GM23338 (cell line): ENCODE results near the gene APOD. TPM values are rescaled to one million over a fixed set of nuclear protein-coding genes. Genes with fewer than 3 reads are reported as not detected.

Experiments used
- ATAC-seq: fragments of 200-7000 bp; cut with Tn5 transposase; 3 replicates; pipeline ENCODE4 v1.9.1; 2020
- DNase-seq: peaks from one replicate; pipeline ENCODE4 v3.0.0-alpha.2; 2015; ENCODE audit warnings: low spot score
- H2AFZ ChIP-seq: fragments of 200-600 bp; sonication (generic); 2 replicates; pipeline ENCODE4 v1.8.0; 2016; ENCODE audit warnings: antibody characterized with exemption, mild to moderate bottlenecking, moderate library complexity
- H3F3A ChIP-seq: fragments of 200-600 bp; sonication (generic); replicated peaks from 2 replicates; pipeline ENCODE4 v1.8.0; 2017; ENCODE audit warnings: antibody characterized with exemption, mixed run types, low read depth
- H3K27ac ChIP-seq: fragments of 200-600 bp; sonication (generic); 2 replicates; pipeline ENCODE4 v1.6.1; 2016; ENCODE audit warnings: low read depth
- H3K27me3 ChIP-seq: fragments of 200-600 bp; sonication (generic); 2 replicates; pipeline ENCODE4 v1.8.0; 2016; ENCODE audit warnings: mild to moderate bottlenecking, mixed run types, moderate library complexity; ENCODE audit not compliant: insufficient read depth
- H3K36me3 ChIP-seq: fragments of 200-600 bp; sonication (generic); 2 replicates; pipeline ENCODE4 v1.8.0; 2016; ENCODE audit warnings: mild to moderate bottlenecking; ENCODE audit not compliant: insufficient read depth
- H3K4me1 ChIP-seq: fragments of 200-600 bp; sonication (generic); 2 replicates; pipeline ENCODE4 v1.8.0; 2016; ENCODE audit warnings: mild to moderate bottlenecking, moderate library complexity; ENCODE audit not compliant: insufficient read depth
- H3K4me2 ChIP-seq: fragments of 200-600 bp; sonication (generic); 2 replicates; pipeline ENCODE4 v1.7.1; 2017; ENCODE audit warnings: mixed run types
- H3K4me3 ChIP-seq: fragments of 200-600 bp; sonication (generic); 2 replicates; pipeline ENCODE4 v1.6.1; 2016; ENCODE audit warnings: mixed run types
- H3K79me2 ChIP-seq: fragments of 200-600 bp; sonication (generic); replicated peaks from 2 replicates; pipeline ENCODE4 v1.8.0; 2017; ENCODE audit warnings: mild to moderate bottlenecking; ENCODE audit not compliant: insufficient read depth
- H3K9me2 ChIP-seq: fragments of 200-600 bp; sonication (generic); 2 replicates; pipeline ENCODE4 v1.8.0; 2017; ENCODE audit not compliant: insufficient read depth
- H4K20me1 ChIP-seq: fragments of 200-600 bp; sonication (generic); replicated peaks from 2 replicates; pipeline ENCODE4 v1.8.0; 2017; ENCODE audit warnings: mild to moderate bottlenecking; ENCODE audit not compliant: insufficient read depth
- H3K27ac Mint-ChIP-seq: 2 replicates; pipeline ENCODE4 v1.8.0; 2020; ENCODE audit warnings: inconsistent platforms, mild to moderate bottlenecking, moderate library complexity, mixed read lengths
- H3K27me3 Mint-ChIP-seq: 3 replicates; pipeline ENCODE4 v1.8.0; 2022; ENCODE audit warnings: low read depth, mild to moderate bottlenecking, moderate library complexity, mixed read lengths, inconsistent platforms; ENCODE audit not compliant: insufficient read depth, poor library complexity
- H3K36me3 Mint-ChIP-seq: 3 replicates; pipeline ENCODE4 v1.8.0; 2021; ENCODE audit warnings: low read depth, mild to moderate bottlenecking, inconsistent platforms, moderate library complexity, mixed read lengths
- H3K4me1 Mint-ChIP-seq: 3 replicates; pipeline ENCODE4 v1.8.0; 2020; ENCODE audit warnings: mild to moderate bottlenecking, inconsistent platforms, mixed read lengths
- H3K4me3 Mint-ChIP-seq: 3 replicates; pipeline ENCODE4 v1.8.0; 2021; ENCODE audit warnings: moderate library complexity, mild to moderate bottlenecking, inconsistent platforms, mixed read lengths
- H3K9me3 Mint-ChIP-seq: 3 replicates; pipeline ENCODE4 v1.8.0; 2020; ENCODE audit warnings: moderate library complexity, mild to moderate bottlenecking, inconsistent platforms, mixed read lengths
- CREB1 ChIP-seq: fragments of 250-450 bp; sonication (Bioruptor Pico); IDR thresholded peaks from 2 replicates; pipeline ENCODE4 v1.5.0; 2020; ENCODE audit warnings: low read depth, mild to moderate bottlenecking, moderate library complexity
- EZH2 ChIP-seq: fragments of 200-600 bp; sonication (generic); IDR thresholded peaks from one replicate; pipeline ENCODE4 v1.8.0; 2017; ENCODE audit warnings: antibody characterized with exemption, mild to moderate bottlenecking, low read depth; ENCODE audit not compliant: unreplicated experiment
- EZH2phosphoT487 ChIP-seq: fragments of 200-600 bp; sonication (generic); IDR thresholded peaks from one replicate; pipeline ENCODE4 v1.8.1; 2018; ENCODE audit warnings: antibody characterized with exemption; ENCODE audit not compliant: unreplicated experiment
- JUNB ChIP-seq: IDR thresholded peaks from one replicate; pipeline ENCODE4 v1.6.1; 2016; ENCODE audit warnings: antibody characterized with exemption; ENCODE audit not compliant: unreplicated experiment
- NANOG ChIP-seq: IDR thresholded peaks from 2 replicates; pipeline ENCODE4 v1.6.1; 2016; ENCODE audit warnings: antibody characterized with exemption, borderline replicate concordance
- POLR2AphosphoS5 ChIP-seq: IDR thresholded peaks from 2 replicates; pipeline ENCODE4 v1.6.1; 2016; ENCODE audit warnings: antibody characterized with exemption, low read depth
- STAT1 ChIP-seq: IDR thresholded peaks from one replicate; pipeline ENCODE4 v1.6.1; 2016; ENCODE audit warnings: antibody characterized with exemption; ENCODE audit not compliant: unreplicated experiment
- ZNF114 ChIP-seq: fragments of 250-450 bp; sonication (Bioruptor Pico); IDR thresholded peaks from 2 replicates; pipeline ENCODE4 v1.5.0; 2020; ENCODE audit warnings: mild to moderate bottlenecking, moderate library complexity
- ZNF331 ChIP-seq: fragments of 250-450 bp; sonication (Bioruptor Pico); IDR thresholded peaks from 2 replicates; pipeline ENCODE4 v1.5.0; 2020; ENCODE audit warnings: low read depth, mild to moderate bottlenecking, moderate library complexity
- polyA plus RNA-seq: library from polyadenylated mRNA; unstranded; fragments of >200 nt; fragmentation: Nextera tagmentation; extraction: Ambion mirVana; gene quantifications from 2 replicates; pipeline ENCODE4 v1.2.1, GENCODE V29; 2016
- total RNA-seq: library from RNA; depleted of rRNA; stranded (reverse); fragments of >200 nt; shearing (Covaris generic); gene quantifications from 2 replicates; pipeline ENCODE4 v1.2.3, GENCODE V29; 2014
- TF ChIP-seq, protein P1 (sequence below): IDR thresholded peaks from one replicate; pipeline ENCODE4 v1.6.1; 2018; ENCODE audit warnings: antibody characterized with exemption; ENCODE audit not compliant: unreplicated experiment
- TF ChIP-seq, protein P2 (sequence below): IDR thresholded peaks from 2 replicates; pipeline ENCODE4 v1.6.1; 2016; ENCODE audit warnings: antibody characterized with exemption
- TF ChIP-seq, protein P3 (sequence below): fragments of 250-450 bp; sonication (Bioruptor Pico); IDR thresholded peaks from 2 replicates; pipeline ENCODE4 v1.5.0; 2020; ENCODE audit warnings: mild to moderate bottlenecking, moderate library complexity
- TF ChIP-seq, protein P4 (sequence below), 2 experiments: fragments of 200-600 bp in 1 of 2; sonication (generic) in 1 of 2; conservative IDR thresholded peaks; 2 replicates each; pipeline versions ENCODE4 v1.5.1 to v1.6.1; 2016 to 2017; ENCODE audit warnings: antibody characterized with exemption in 2 of 2, low read depth in 2 of 2, mild to moderate bottlenecking in 2 of 2, moderate library complexity in 1 of 2

APOD gene
- total and polyA plus RNA-seq, 2 experiments from 2014 or later: not detected

DNA sequence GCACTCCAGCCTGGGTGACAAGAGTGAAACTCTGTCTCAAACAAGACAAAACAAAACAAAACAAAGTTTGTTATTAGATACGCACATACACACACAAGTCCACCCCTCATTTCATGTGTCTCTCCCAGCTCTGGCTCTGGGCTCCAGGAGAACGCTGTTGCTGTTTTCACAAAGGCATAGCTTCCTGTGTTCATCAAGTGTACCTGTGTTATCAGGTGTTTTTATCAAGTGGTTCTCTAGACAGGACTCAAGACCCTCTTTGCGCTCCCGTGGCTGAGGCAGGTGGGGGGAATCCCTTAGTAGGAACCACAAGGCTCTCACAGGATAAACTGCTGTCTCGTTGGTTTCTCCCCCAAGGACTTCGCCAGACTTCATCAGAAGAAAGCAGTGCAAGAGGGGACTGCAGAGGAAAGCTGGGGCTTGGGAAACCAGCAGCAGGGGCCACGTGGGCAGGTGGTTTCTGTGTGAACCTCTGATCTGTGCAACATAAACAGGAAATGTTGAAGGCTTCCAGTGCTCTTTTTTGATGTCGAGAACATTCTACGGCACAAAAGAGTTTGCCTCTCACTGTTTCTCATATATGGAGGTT lies 33.7 kb downstream of the APOD start:
- peaks cover 7% of the 10 kb centered on the region for H3K27me3 Mint-ChIP-seq
- H3K36me3 Mint-ChIP-seq: no peaks in the 10 kb centered on the region
- DNase-seq: no peak
- no peak overlapping the region for H3K4me3 Mint-ChIP-seq
- H3K4me1 Mint-ChIP-seq: peaks cover 33% of the 10 kb centered on the region
- TF ChIP-seq ZNF331 (CRISPR knock-in tag) (no peak), EZH2phosphoT487 (no peak), NANOG (no peak), STAT1 (no peak), ZNF114 (CRISPR knock-in tag) (no peak), CREB1 (CRISPR knock-in tag) (no peak), JUNB (no peak), POLR2AphosphoS5 (no peak), EZH2 (no peak)
- TF ChIP-seq, protein P1, sequence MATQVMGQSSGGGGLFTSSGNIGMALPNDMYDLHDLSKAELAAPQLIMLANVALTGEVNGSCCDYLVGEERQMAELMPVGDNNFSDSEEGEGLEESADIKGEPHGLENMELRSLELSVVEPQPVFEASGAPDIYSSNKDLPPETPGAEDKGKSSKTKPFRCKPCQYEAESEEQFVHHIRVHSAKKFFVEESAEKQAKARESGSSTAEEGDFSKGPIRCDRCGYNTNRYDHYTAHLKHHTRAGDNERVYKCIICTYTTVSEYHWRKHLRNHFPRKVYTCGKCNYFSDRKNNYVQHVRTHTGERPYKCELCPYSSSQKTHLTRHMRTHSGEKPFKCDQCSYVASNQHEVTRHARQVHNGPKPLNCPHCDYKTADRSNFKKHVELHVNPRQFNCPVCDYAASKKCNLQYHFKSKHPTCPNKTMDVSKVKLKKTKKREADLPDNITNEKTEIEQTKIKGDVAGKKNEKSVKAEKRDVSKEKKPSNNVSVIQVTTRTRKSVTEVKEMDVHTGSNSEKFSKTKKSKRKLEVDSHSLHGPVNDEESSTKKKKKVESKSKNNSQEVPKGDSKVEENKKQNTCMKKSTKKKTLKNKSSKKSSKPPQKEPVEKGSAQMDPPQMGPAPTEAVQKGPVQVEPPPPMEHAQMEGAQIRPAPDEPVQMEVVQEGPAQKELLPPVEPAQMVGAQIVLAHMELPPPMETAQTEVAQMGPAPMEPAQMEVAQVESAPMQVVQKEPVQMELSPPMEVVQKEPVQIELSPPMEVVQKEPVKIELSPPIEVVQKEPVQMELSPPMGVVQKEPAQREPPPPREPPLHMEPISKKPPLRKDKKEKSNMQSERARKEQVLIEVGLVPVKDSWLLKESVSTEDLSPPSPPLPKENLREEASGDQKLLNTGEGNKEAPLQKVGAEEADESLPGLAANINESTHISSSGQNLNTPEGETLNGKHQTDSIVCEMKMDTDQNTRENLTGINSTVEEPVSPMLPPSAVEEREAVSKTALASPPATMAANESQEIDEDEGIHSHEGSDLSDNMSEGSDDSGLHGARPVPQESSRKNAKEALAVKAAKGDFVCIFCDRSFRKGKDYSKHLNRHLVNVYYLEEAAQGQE: no peak
- TF ChIP-seq, protein P2, sequence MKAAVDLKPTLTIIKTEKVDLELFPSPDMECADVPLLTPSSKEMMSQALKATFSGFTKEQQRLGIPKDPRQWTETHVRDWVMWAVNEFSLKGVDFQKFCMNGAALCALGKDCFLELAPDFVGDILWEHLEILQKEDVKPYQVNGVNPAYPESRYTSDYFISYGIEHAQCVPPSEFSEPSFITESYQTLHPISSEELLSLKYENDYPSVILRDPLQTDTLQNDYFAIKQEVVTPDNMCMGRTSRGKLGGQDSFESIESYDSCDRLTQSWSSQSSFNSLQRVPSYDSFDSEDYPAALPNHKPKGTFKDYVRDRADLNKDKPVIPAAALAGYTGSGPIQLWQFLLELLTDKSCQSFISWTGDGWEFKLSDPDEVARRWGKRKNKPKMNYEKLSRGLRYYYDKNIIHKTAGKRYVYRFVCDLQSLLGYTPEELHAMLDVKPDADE: no peak
- TF ChIP-seq, protein P3, sequence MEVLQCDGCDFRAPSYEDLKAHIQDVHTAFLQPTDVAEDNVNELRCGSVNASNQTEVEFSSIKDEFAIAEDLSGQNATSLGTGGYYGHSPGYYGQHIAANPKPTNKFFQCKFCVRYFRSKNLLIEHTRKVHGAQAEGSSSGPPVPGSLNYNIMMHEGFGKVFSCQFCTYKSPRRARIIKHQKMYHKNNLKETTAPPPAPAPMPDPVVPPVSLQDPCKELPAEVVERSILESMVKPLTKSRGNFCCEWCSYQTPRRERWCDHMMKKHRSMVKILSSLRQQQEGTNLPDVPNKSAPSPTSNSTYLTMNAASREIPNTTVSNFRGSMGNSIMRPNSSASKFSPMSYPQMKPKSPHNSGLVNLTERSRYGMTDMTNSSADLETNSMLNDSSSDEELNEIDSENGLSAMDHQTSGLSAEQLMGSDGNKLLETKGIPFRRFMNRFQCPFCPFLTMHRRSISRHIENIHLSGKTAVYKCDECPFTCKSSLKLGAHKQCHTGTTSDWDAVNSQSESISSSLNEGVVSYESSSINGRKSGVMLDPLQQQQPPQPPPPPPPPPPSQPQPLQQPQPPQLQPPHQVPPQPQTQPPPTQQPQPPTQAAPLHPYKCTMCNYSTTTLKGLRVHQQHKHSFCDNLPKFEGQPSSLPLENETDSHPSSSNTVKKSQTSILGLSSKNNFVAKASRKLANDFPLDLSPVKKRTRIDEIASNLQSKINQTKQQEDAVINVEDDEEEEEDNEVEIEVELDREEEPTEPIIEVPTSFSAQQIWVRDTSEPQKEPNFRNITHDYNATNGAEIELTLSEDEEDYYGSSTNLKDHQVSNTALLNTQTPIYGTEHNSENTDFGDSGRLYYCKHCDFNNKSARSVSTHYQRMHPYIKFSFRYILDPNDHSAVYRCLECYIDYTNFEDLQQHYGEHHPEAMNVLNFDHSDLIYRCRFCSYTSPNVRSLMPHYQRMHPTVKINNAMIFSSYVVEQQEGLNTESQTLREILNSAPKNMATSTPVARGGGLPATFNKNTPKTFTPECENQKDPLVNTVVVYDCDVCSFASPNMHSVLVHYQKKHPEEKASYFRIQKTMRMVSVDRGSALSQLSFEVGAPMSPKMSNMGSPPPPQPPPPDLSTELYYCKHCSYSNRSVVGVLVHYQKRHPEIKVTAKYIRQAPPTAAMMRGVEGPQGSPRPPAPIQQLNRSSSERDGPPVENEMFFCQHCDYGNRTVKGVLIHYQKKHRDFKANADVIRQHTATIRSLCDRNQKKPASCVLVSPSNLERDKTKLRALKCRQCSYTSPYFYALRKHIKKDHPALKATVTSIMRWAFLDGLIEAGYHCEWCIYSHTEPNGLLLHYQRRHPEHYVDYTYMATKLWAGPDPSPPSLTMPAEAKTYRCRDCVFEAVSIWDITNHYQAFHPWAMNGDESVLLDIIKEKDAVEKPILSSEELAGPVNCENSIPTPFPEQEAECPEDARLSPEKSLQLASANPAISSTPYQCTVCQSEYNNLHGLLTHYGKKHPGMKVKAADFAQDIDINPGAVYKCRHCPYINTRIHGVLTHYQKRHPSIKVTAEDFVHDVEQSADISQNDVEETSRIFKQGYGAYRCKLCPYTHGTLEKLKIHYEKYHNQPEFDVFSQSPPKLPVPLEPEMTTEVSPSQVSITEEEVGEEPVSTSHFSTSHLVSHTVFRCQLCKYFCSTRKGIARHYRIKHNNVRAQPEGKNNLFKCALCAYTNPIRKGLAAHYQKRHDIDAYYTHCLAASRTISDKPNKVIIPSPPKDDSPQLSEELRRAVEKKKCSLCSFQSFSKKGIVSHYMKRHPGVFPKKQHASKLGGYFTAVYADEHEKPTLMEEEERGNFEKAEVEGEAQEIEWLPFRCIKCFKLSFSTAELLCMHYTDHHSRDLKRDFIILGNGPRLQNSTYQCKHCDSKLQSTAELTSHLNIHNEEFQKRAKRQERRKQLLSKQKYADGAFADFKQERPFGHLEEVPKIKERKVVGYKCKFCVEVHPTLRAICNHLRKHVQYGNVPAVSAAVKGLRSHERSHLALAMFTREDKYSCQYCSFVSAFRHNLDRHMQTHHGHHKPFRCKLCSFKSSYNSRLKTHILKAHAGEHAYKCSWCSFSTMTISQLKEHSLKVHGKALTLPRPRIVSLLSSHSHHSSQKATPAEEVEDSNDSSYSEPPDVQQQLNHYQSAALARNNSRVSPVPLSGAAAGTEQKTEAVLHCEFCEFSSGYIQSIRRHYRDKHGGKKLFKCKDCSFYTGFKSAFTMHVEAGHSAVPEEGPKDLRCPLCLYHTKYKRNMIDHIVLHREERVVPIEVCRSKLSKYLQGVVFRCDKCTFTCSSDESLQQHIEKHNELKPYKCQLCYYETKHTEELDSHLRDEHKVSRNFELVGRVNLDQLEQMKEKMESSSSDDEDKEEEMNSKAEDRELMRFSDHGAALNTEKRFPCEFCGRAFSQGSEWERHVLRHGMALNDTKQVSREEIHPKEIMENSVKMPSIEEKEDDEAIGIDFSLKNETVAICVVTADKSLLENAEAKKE (CRISPR knock-in tag): no peak
- TF ChIP-seq, protein P4, sequence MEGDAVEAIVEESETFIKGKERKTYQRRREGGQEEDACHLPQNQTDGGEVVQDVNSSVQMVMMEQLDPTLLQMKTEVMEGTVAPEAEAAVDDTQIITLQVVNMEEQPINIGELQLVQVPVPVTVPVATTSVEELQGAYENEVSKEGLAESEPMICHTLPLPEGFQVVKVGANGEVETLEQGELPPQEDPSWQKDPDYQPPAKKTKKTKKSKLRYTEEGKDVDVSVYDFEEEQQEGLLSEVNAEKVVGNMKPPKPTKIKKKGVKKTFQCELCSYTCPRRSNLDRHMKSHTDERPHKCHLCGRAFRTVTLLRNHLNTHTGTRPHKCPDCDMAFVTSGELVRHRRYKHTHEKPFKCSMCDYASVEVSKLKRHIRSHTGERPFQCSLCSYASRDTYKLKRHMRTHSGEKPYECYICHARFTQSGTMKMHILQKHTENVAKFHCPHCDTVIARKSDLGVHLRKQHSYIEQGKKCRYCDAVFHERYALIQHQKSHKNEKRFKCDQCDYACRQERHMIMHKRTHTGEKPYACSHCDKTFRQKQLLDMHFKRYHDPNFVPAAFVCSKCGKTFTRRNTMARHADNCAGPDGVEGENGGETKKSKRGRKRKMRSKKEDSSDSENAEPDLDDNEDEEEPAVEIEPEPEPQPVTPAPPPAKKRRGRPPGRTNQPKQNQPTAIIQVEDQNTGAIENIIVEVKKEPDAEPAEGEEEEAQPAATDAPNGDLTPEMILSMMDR (conservative IDR thresholded peaks at IDR 0.05; ENCODE audit: low read depth in 2 of 2): no peak
- Histone ChIP-seq H3K4me1 (peaks cover 29% of the 10 kb centered on the region), H4K20me1 (no peaks in the 10 kb centered on the region), H3K4me3 (no peak overlapping the region), H3K27me3 (peaks cover 9% of the 10 kb centered on the region), H3K36me3 (no peaks in the 10 kb centered on the region), H2AFZ (peak overlapping the region; percentile 91), H3K79me2 (no peaks in the 10 kb centered on the region), H3K27ac (no peak overlapping the region), H3K4me2 (0 out of 2 replicates have a peak overlapping the region, but pooled peaks have one; percentile 20), H3F3A (no peaks in the 10 kb centered on the region), H3K9me2 (no peaks in the 10 kb centered on the region)
- ATAC-seq: no peak
- no peak overlapping the region for H3K27ac Mint-ChIP-seq
- no peaks in the 10 kb centered on the region for H3K9me3 Mint-ChIP-seq
